Measurements from ENCODE around the gene QSOX1.

DNA sequence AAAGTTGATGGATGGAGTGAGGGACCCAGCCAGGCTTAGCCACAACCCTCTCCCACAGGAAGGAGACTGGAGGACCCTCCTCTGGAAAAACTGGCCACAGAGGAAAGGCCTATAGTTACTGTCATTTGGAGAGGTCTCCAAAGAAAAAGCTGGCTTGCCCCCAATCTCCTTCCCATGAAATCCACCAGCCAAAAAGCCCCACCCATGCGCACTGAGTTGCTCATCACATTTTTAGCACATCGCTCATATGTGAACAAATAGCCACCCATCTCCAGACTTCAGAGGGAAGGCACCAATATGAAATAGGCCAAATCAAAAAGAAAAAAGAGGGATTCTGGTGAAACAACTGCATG lies 36.9 kb upstream of the QSOX1 start:
- TF ChIP-seq POLR2A (IDR thresholded peaks at IDR 0.05; ENCODE audit: low read depth, low read length), result no peak
- no peak for TF ChIP-seq CTCF (conservative IDR thresholded peaks at IDR 0.05; ENCODE audit: low read depth, low read length)
- no peak for TF ChIP-seq MAZ (IDR thresholded peaks at IDR 0.05; ENCODE audit: borderline replicate concordance, low read depth, low read length)
- TF ChIP-seq USF2 (IDR thresholded peaks at IDR 0.05; ENCODE audit: low read depth, low read length), result no peak
- no peak for TF ChIP-seq RFX5 (IDR thresholded peaks at IDR 0.05; ENCODE audit: low read depth, low read length)
- TF ChIP-seq RAD21 (IDR thresholded peaks at IDR 0.05; ENCODE audit: low read length), result no peak
- no peak for TF ChIP-seq CEBPB (IDR thresholded peaks at IDR 0.05; ENCODE audit: low read depth, low read length)
- no peak for TF ChIP-seq RCOR1 (IDR thresholded peaks at IDR 0.05; ENCODE audit: insufficient replicate concordance, low read length)
- TF ChIP-seq SMC3 (IDR thresholded peaks at IDR 0.05; ENCODE audit: low read depth, low read length), result no peak
- TF ChIP-seq MXI1 (IDR thresholded peaks at IDR 0.05; ENCODE audit: borderline replicate concordance, low read depth, low read length), result no peak
- TF ChIP-seq MAFK (IDR thresholded peaks at IDR 0.05; ENCODE audit: low read depth, low read length), result no peak
